GM12864 (cell line): ENCODE data around the gene PARN.
A peak's percentile ranks its signal among the peaks of the same experiment; 100 is the strongest.
"Not testable (repeated sequence)": the region's sequence is repeated elsewhere in the genome, so short reads cannot be mapped to it uniquely, and the experiment has no call there.

Experiments used
- DNase-seq: peaks from one replicate; pipeline ENCODE4 v3.0.0-alpha.2; 2011; ENCODE audit warnings: low read depth
- H3K4me3 ChIP-seq: 2 replicates; pipeline ENCODE4 v1.5.1; 2011; ENCODE audit warnings: mild to moderate bottlenecking, low read depth, low read length, control low read depth
- TF ChIP-seq, protein P1 (sequence below): IDR thresholded peaks from 2 replicates; pipeline ENCODE4 v1.5.1; 2011; ENCODE audit warnings: low read depth, mild to moderate bottlenecking, moderate library complexity, low read length, control low read depth, inconsistent platforms; ENCODE audit errors: missing control alignments

The PARN gene

DNA sequence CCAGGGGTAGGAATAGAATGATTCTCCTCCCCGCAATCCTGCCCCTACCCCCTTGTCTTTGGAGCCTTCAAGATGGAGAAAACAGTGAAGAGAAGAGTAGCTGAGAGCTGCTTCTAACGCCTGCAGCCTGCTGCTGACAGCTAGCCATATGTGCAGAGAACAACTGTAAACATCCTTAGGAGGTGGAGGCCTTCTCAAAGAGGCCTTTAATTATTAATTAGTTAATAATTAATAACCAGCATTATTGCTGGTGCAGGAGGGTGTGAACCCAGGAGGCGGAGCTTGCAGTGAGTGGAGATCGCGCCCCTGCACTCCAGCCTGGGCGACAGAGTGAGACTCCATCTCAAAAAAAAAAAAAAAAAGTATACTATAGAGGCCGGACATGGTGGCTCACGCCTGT lies 11.1 kb upstream of the PARN start:
- H3K4me3 ChIP-seq: no peak overlapping the region
- TF ChIP-seq, protein P1, sequence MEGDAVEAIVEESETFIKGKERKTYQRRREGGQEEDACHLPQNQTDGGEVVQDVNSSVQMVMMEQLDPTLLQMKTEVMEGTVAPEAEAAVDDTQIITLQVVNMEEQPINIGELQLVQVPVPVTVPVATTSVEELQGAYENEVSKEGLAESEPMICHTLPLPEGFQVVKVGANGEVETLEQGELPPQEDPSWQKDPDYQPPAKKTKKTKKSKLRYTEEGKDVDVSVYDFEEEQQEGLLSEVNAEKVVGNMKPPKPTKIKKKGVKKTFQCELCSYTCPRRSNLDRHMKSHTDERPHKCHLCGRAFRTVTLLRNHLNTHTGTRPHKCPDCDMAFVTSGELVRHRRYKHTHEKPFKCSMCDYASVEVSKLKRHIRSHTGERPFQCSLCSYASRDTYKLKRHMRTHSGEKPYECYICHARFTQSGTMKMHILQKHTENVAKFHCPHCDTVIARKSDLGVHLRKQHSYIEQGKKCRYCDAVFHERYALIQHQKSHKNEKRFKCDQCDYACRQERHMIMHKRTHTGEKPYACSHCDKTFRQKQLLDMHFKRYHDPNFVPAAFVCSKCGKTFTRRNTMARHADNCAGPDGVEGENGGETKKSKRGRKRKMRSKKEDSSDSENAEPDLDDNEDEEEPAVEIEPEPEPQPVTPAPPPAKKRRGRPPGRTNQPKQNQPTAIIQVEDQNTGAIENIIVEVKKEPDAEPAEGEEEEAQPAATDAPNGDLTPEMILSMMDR: no peak
- no peak for DNase-seq

DNA sequence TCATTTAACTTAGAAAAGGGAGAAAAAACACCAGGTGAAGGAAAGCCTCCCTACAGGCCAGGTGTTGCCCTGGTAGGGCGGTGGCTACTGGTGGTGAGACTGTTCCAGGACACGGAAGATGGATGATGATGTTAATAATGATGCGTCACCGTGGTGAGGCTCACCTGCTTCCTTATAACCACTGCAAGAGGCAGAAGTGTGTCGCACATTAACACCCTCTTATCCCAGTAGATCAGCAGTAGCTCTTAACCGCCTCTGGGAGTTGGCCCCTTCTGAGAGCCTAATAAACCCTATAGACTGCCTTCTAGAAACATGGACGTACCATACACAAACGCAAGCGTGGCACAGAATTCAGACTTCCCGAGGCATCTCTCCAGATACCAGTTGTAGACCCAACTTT lies 10.5 kb upstream of the PARN start:
- no peak overlapping the region for H3K4me3 ChIP-seq
- DNase-seq: no peak

DNA sequence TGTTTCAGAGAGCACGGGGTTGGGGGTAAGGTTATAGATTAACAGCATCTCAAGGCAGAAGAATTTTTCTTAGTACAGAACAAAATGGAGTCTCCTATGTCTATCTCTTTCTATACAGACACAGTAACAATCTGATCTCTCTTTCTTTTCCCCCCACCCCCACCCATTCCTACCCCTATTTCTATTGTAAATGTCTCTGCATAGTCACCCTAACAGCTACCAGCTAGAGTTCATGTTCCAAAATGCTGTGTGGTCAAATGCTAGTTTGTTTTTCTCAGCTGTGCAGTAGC lies 6.8 kb upstream of the PARN start:
- DNase-seq, H3K4me3 ChIP-seq: not testable (repeated sequence)

More for the DNA sequence above, 10.5 kb upstream of the PARN start:
- TF ChIP-seq, protein P1: no peak

DNA sequence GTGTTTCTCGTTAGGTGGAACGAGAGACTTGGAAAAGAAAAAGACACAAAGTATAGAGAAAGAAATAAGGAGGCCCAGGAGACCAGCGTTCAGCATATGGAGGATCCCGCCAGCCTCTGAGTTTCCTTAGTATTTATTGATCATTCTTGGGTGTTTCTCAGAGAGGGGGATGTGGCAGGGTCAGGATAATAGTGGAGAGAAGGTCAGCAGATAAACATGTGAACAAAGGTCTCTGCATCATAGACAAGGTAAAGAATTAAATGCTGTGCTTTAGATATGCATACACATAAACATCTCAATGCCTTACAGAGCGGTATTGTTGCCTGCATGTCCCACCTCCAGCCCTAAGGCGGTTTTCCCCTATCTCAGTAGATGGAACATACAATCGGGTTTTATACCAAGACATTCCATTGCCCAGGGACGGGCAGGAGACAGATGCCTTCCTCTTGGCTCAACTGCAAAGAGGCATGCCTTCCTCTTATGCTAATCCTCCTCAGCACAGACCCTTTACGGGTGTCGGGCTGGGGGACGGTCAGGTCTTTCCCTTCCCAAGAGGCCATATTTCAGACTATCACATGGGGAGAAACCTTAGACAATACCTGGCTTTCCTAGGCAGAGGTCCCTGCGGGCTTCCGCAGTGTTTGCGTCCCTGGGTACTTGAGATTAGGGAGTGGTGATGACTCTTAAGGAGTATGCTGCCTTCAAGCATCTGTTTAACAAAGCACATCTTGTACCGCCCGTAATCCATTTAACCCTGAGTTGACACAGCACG lies 6.3 kb upstream of the PARN start:
- DNase-seq, H3K4me3 ChIP-seq: not testable (repeated sequence)

DNA sequence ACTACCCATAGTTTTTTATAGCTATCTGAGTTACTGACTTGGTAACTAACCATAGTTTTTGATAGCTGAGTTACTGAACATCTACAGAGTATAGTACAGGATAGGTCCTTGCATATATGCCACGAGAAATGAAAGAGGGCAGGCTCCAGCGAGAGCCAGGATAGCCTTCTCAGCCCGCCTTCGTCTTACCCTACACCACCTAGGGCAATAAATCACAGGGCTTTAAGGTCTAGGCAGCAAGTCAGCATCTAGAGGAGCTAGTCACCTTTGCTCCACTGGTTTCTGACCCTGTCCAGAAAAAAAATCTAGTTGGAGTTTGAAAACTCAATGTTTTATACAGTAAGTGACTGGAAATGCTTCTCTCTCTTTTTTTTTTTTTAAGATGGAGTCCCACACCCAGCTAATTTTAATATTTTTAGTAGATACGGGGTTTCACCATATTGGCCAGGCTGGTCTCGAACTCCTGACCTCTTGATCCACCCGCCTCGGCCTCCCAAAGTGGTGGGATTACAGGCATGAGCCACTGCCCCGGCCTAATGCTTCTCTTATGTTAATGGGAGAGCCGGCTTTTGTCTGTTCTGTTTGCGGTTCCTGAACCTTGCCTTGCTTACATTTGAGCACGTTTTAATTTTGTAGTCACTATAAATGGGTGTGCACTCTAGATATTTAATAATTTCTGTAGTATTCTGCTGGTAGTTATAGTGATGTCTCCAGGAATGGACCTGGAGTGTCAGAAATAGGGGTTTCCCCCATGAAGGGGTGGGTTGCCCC lies 5.5 kb upstream of the PARN start:
- no peak overlapping the region for H3K4me3 ChIP-seq
- no peak for DNase-seq
- TF ChIP-seq, protein P1: no peak

DNA sequence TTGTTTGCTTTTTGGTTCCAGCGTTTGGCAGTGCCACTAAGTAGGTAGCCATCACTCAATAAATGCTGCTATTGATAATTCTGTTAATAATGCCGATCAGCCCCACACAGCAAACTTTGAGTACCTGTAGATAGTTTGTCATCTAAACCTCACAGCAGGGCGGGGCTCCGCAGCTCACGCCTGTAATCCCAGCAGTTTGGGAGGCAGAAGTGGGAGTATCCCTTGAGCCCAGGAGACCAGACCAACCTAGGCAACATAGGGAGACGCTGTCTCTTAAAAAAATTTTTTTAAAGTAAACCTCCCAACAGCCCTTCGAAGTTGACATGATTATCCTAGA lies 4.3 kb upstream of the PARN start:
- peak overlapping the region; percentile 96 for H3K4me3 ChIP-seq
- DNase-seq: no peak
- TF ChIP-seq, protein P1: no peak

DNA sequence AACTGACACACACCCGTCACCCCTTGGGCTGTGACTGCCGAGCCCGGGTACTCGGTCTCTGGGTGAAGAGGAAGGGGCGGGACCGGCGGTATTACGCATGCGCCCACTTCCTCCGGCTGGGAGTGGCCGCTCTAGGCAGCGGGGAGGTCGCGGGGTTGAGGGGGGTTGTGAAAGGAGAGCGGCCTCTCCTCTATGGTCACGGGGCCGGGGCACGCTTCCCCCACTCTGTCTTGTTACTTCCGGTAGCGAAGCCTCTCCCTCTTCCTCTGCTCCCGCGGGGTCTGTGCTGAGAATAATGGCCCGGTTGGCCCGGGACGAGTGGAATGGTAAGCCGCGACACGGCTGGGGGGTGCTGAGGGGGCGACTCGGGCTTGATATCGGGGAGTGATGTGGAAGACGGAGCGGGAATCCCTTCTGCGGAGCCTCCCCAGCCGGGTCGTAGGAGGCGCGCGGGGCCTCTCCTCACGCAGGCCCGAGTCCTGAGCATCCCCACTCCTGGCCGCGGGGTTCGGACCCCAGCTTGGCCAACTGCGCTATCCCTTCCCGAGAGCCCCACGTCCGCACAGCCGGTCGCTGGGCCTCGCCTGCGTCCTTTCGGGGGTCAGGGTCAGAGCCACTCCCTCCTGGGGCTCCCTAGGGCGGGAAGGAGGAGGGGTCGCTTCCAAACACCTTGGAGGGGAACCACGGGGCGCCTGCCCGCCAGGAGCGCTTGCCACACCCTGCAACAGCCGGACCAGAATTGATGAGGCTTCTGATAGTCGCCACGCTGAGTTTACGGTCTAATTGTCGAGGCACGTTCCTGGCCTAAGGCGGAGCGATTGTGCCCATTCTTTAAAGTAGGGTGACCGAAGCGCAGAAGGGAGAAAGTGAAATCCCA lies 2.9 kb upstream of the PARN start, which contains the start of gene BFAR:
TSS of gene BFAR (plus strand) at position 259 of the 877 bp plus-strand sequence. CDS start 11,396 bp downstream, outside the sequence.
- peak within 1 kb of the TSS; percentile 96 for H3K4me3 ChIP-seq
- TF ChIP-seq, protein P1: no peak
- peak; percentile 93 for DNase-seq

DNA sequence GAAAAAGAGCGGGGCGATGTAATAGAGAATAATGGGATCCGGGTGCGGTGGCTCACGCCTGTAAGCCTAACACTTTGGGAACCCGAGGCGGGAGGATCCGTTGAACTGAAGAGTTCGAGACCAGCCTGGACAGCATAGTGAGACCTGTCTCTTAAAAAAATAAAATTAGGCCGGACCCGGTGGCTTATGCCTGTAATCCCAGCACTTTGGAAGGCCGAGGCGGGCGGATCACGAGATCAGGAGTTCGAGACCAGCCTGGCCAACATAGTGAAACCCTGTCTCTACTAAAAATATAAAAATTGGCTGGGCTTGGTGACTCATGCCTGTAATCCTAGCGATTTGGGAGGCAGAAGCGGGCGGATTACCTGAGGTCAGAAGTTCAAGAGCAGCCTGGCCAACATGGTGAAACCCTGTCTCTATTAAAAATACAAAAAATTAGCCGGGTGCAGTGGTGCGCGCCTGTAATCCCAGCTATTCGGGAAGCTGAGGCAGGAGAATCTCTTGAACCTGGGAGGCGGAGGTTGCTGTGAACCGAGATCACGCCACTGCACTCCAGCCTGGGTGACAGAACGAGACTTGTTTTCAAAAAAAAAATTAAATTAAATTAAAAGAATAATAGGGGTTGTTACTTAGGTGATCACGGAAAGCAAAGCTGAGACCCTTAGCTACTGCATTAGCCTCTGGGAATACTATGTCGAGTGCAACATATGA lies 715 bp upstream of the PARN start:
- not testable (repeated sequence) for DNase-seq
- H3K4me3 ChIP-seq: peak overlapping the region; percentile 33; the same call in 1 of the 2 replicates
